Activated T-cell treated with anti-CD3 and anti-CD28 coated beads for 4 hours (primary cell): Measurements from ENCODE around the gene RTL10.

Experiments
- DNase-seq: peaks from one replicate; pipeline ENCODE4 v3.0.0-alpha.2; 2020

The RTL10 gene

DNA sequence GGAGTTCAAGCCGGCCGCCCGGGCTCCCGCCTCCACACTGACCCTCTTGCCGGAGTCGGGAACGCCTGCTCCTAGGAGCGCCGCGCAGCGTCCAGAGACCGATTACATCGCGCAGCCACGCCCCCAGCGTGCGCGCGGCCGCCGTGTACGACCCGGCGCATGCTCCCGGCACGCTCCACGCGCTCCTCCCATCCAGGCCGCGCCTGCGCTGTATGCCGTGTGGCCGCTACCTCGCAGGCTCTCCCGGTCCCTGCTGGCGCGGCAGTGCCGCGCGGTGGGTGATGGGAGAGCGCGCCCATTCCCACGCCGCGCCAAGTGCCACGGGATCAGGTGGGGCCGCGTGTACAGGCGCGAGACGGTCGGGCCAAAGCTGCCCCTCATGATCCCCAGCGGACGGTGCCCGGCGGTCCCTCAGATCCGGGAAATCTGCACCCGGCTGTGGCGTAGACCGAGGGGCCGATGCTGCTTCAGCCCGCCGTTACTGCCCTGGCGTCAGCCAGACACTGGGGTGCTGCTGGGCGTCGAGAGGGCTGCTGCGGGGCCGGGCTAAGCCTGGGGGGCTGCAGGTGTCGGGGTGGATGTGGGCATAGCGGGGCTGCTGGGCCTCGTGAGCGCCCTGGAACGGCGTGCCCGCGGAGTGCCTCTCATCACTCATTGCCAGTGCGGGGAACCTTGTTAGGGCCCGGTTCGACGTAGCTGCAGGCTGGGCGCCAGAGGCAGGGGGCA is at the start of gene RTL10, which contains the start of gene GNB1L:
Gene RTL10 (minus strand): TSS at position 97 of the 726 bp plus-strand sequence. CDS start 2,613 bp downstream, outside the sequence.
Gene GNB1L (minus strand): TSS at position 97 of the 726 bp plus-strand sequence. CDS start 33,519 bp downstream, outside the sequence.
- DNase-seq, result peak; percentile 92

DNA sequence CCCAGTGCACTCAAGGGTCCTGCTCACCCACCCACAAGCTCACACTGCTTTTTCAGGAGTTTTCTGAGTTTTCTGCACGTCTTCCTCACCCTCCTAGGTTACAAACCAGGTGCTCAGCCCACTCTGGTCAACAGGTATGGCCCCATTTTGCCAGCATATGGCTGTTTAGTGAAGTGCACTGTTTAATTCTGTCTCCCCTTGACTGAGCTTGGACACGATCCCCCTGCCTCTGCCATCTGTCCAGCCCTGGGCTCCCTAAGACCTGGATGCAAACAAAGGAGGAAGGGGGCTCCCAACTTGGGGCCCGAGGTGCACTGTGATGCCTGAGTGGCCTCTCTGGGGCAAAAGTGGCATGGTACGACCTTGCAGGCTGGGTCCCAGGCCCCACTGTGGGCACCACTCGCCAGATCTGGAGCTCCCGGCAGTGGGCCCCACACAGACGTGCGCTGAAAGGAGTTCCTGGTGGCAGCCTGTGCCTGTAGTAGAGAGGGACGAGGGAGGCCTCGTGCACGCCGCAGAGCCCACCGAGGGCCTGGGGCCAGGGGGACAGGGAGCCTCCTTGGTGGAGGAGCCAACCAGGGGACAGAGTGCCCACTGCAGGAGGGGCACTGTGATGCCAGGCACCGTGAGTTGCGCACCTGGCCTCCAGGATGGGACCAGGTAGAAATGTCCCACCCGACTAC is 49.6 kb upstream of the RTL10 start:
- DNase-seq, result no peak

DNA sequence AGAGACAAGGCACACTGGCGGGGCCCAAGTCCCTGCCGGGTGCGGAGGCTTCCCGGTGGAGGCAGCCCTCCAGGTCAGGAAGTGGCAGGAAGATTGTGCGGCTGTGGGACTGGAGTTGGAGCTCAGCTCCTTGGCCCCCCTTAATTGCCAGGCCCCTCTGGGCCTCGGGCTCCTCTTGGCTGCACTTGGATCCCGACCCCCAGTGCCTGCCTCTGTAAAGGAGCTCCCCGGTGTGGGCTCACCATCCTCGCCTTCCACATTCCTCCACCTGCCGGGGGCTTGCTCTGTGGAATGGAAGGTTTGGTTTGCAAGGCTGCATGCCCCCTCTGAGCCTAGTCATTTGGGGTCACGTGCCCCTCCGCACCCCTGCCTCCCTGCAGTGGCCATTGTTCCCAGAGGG is 48.8 kb upstream of the RTL10 start:
- no peak for DNase-seq

DNA sequence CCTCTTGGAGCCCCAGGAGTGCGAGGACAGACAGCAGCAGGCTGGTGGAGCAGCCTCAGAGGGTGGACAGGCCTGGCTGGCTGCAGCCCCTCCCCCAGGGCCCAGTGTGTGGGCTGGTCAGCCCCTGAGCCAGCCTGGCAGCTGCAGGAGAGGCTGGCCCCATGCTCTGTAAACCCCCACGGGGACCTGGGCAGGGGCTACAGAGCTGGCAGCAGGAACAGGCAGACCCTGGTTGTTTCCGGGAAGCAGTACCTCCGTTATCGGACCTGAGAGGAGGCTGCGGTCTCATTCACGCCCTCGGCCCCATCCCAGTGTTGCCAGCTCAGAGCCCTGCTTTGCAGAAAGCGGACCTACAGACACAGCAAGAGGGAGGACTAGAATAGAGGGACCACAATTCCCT is 48.4 kb upstream of the RTL10 start:
- no peak for DNase-seq

DNA sequence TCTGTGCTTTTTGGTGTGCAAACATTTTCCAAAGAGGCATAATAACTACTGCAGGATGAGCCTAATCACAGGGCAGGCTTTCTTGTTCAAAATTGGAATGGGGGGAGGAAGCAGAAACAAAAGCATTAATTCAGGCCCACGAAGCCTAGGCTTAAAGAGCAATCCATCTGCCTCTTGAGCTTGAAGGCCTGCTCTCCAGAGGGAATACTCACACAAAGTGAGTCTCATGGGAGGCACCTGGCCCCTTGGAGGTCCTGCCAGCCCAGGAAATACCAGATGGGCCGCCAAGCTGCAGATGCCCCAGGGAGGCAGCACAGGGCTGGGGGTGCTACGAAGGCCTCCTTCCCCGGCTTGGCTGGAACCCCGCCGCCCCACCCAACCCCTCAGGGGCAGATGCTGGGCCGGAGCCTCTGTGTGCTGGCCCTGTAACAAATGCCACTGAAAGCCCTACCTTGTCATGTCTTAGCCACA is 47.6 kb upstream of the RTL10 start:
- DNase-seq, result no peak

- DNase-seq, result no peak
Measured at GRCh38 chr22:19901577-19902244, 47.0 kb upstream of the RTL10 start.

- DNase-seq, result no peak
Measured at GRCh38 chr22:19900707-19901436, 46.2 kb upstream of the RTL10 start.

GRCh38 chr22:19898831-19899567 is 44.3 kb upstream of the RTL10 start:
- DNase-seq, result no peak

DNA sequence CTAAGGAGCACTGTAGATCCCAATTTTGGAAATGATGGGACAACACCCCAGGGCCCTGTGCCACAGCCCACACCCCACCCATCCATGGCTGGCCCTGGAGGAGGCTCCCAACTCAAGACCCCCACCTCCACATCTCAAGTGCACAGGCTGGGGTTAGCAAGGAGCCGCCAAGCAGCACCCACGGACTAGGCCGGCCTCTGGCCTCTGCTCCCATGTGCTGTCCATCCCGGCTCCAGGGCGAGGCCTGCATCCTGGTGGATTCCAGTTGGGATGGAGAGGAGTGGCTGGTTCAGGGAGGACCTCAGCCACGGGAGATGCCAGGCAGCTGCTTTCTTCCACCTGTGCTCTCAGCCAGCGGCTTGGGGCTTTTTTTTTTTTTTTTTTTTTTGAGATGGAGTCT is 43.5 kb upstream of the RTL10 start:
- DNase-seq, result no peak

- DNase-seq, result no peak
Measured at GRCh38 chr22:19897726-19898125, 43.1 kb upstream of the RTL10 start.

- DNase-seq, result no peak
Measured at GRCh38 chr22:19896665-19897355, 42.1 kb upstream of the RTL10 start.

DNA sequence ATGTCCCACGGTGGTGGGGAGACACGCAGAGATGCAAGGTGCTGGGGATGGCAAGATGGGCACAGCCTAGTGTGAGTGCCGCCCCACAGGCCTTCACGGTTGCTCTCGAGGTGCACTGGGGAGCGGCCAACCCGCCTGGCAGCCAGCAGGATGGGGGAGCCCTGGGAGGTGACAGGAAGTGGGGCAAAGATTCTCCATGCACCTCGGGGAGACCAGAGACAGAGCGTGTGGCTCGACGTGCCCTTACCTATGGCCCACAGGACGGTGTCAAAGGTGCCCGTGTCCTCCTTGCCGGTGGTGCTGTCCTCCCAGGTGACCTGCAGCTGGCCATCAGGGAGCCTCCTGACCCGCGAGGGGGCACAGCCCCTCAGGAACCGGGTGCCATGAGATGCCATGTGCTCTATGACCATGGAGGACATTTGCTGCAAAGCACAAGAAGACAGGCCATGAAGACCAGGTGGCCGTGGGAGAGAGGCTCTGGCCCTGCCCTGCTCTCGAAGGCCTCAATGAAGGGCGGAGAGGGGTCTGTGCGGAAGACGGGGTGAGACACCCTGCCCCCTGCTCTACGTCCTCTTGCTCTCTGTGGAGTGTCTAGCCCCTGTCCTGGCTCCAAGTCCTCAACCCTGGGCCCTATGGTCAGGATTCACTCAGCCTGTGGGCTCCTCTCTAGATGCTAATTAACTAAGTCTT is 40.6 kb upstream of the RTL10 start:
- DNase-seq, result no peak

GRCh38 chr22:19893363-19893762 is 38.7 kb upstream of the RTL10 start:
- no peak for DNase-seq

GRCh38 chr22:19892925-19893324 is 38.3 kb upstream of the RTL10 start:
- no peak for DNase-seq

DNA sequence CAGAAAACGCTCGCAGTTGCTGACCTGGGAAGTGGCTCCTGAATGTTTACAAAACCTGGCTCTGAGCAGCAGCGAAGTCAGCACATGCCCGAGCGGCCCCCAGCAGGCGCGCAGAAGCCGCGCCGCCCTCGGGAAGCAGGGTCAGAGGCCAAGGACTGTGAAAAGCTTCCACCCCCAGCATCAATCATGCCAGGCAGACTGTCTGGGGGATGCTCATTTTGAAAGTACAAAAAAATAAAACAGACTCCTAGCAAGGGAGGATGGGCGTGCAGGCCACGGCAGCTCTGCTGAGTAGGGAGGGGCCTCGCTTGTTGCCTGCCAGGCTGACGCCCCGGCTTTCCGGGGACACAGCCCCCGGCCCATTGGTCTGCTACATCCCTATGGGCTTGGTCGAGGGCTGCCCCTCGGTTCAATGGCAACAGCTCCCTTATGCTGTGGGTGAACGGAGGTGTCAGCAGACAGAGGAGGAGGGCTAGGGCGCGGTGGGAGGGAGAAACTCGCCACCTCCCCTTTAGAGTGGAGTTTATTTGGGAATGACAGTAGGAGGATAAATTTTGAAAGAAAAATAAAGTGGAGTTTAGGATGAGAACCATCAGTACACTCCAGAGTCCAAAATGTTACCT is 37.7 kb upstream of the RTL10 start:
- no peak for DNase-seq

DNA sequence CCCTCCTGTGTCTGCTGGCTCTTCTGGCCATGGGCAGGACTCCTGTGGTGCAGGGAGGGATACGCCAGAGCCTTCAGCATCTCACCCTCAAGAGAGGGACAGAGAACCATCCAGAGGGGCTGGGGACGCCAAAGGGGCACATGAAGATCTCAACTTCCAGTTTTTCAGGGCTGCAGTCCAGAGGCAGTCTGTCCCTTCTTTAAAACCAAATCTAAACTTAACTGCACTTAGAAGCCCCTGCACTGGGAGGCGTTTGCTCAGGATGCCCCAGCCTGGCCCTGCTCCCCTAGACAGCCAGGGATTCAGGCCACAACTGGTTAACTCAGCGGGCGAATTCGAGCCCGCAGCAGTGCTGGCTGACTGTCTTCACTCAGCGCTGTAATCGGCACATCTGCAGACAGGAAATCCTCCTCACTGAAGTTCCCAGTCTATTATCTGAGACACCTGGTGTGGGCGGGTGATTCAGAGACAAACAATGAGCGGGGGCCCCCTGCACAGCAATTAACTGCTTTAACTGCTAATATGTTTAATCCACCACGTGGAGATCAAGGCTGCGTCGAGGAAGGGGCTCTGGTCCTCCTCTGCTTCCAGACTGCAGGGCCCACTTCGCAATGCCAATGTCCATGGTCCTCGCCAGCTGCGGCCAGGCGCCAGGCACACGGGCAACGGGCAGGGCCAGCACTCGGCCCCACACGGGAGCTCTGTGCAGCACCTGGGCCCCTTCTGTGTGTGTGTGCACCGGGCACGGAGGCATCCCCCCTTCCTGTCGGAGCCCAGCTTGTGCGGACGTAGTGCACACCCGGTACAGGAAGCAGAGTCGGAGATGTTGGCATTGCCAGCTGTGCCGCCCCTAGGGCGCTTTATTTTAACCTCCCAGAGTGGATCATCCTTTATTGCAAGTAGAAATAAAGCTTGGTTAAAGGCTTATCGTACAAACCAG is 36.9 kb upstream of the RTL10 start:
- peak; percentile 85 for DNase-seq

DNA sequence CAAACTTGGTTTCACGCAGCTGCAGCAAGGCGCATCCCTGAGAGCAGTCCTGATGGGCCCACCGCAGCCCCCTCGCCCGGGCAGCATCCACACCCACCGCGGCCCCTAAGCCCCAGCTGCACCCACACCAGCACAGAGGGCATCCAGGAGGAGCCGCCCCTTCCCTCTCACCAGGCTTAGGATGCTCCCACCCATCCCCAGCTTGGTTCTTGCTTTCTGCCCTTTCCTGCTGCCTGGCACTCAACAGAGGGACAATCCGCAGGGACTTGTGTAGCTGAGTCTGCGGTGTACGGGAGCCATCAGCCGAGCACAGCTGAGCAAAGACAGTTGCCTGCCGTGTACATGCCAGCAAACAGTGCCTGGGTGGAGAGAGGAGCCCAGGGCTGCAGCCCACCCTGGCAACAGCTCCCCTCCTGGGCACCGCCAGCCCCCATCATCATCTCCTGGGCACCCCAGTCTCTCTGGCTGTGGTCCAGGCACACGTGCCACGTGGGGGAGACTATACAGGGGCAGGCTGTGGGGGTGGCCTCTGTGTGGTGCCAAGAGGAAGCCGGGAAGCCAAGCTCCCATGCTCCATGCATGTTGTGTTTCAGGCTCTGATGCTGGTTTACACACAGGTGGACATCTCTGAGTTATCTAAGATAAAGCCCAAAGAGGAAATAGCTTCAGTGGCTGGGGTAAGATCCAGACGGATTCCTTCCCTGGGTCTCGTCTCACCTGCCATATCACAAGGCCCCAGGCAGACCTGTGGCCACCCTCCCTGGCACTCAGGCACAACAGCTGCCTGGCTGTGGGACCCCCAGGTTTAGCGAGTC is 36.0 kb upstream of the RTL10 start:
- no peak for DNase-seq

DNA sequence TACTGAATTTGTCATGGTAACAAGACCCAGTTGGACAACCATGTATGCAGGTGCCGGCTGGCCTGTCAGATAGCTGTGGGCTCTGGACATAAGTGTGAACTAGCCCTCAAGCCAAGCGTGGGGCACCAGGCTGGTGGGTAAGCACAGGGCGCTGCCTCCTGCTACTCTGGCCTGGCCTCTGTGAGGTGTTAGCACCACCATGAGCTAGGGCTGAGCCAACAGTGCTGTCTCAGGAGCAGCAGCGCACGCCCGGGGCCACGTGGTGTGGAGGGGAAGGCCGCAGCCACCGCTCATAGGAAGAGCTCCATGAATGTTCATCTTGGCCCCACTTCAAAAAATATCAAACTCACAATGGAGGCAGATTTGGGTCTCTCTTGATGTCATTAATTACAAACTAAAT is 35.3 kb upstream of the RTL10 start:
- no peak for DNase-seq
